Kasumi-1 (cell line): Measurements from ENCODE around the gene C3.
"Not testable (repeated sequence)": the region's sequence is repeated elsewhere in the genome, so short reads cannot be mapped to it uniquely, and the experiment has no call there.

Source experiments
- DNase-seq, 2 experiments: peaks; one replicate each; lab custom pipeline; 2025; lab: John Stamatoyannopoulos, UW

Gene C3

GRCh38 chr19:6713773-6714692, 6.4 kb downstream of the C3 start:
- DNase-seq, result no peak

- DNase-seq, result no peak
Observed at GRCh38 chr19:6712692-6713670, 7.5 kb downstream of the C3 start.

- no peak for DNase-seq
Observed at GRCh38 chr19:6712231-6712630, 8.2 kb downstream of the C3 start.

GRCh38 chr19:6711605-6712004, 8.8 kb downstream of the C3 start:
- DNase-seq, result no peak

GRCh38 chr19:6711078-6711361, 9.4 kb downstream of the C3 start:
- DNase-seq, result no peak

- DNase-seq, result no peak
Observed at GRCh38 chr19:6710273-6711077, 10.0 kb downstream of the C3 start.

- no peak for DNase-seq
Observed at GRCh38 chr19:6709549-6709948, 10.9 kb downstream of the C3 start.

GRCh38 chr19:6708913-6709312, 11.5 kb downstream of the C3 start:
- not testable (repeated sequence) for DNase-seq

- DNase-seq, result no peak
Observed at GRCh38 chr19:6708346-6708745, 12.1 kb downstream of the C3 start.

- DNase-seq, result no peak
Observed at GRCh38 chr19:6707658-6708018, 12.8 kb downstream of the C3 start.

- DNase-seq, result no peak
Observed at GRCh38 chr19:6707011-6707657, 13.3 kb downstream of the C3 start.

GRCh38 chr19:6706633-6706958, 13.9 kb downstream of the C3 start:
- no peak for DNase-seq

- no peak for DNase-seq
Observed at GRCh38 chr19:6705931-6706632, 14.4 kb downstream of the C3 start.

- DNase-seq, result no peak
Observed at GRCh38 chr19:6700586-6701316, 19.7 kb downstream of the C3 start.

GRCh38 chr19:6699935-6700334, 20.5 kb downstream of the C3 start:
- no peak for DNase-seq

GRCh38 chr19:6697291-6697690, 23.2 kb downstream of the C3 start:
- no peak for DNase-seq

GRCh38 chr19:6696239-6696820, 24.1 kb downstream of the C3 start:
- no peak for DNase-seq

- no peak for DNase-seq
Observed at GRCh38 chr19:6694147-6694815, 26.2 kb downstream of the C3 start.

- no peak for DNase-seq
Observed at GRCh38 chr19:6693681-6694080, 26.8 kb downstream of the C3 start.

GRCh38 chr19:6693056-6693471, 27.4 kb downstream of the C3 start:
- no peak for DNase-seq
